ENCODE data around the gene IL4R. TPM values are rescaled to one million over a fixed set of nuclear protein-coding genes. Genes with fewer than 3 reads are reported as not detected.
A peak's percentile ranks its signal among the peaks of the same experiment; 100 is the strongest.
"Not testable (repeated sequence)": the region's sequence is repeated elsewhere in the genome, so short reads cannot be mapped to it uniquely, and the experiment has no call there.

The IL4R gene
- total RNA-seq, 1 donor from 2014 or later = 85.8 TPM

DNA sequence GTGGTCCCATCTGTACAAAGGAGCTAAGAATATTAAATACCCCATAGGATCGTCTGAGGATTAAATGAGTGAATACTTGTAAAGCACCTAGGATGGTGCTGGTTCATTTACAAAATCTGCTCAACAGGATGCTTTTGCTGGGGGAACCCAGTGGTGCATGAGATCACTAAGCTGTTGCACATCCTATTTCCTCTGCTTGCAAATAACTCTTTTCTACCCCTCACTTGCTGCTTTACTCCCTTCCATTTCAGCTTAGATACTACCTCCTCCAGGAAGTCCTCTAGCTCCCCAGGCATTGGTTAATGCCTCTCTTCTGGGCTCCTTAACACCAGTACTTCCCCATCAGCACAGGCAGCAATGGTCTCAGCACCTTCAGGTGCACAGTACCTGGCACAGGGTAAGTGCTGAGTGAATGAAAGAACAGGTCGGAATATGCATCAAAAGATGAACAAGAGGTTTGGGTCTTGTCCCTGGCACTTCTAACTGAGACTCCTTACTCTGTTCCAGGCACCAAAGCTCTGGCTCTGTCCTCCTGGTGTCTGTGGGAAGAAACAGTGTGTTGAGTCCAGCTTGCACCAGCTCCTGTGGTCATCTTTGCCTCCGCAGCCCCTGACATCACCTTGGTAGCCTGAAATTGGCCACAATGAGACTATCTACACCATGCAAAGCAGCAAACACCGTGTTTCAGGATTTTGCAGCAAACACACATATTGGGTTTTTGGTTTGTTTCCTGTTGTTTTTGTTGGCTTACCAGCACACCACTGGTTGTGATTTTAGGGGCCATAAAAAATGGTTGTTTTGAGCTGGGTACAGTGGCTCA, 64.1 kb downstream of the IL4R start:
- peak; percentile 28 for DNase-seq (ENCODE audit: low spot score)

DNA sequence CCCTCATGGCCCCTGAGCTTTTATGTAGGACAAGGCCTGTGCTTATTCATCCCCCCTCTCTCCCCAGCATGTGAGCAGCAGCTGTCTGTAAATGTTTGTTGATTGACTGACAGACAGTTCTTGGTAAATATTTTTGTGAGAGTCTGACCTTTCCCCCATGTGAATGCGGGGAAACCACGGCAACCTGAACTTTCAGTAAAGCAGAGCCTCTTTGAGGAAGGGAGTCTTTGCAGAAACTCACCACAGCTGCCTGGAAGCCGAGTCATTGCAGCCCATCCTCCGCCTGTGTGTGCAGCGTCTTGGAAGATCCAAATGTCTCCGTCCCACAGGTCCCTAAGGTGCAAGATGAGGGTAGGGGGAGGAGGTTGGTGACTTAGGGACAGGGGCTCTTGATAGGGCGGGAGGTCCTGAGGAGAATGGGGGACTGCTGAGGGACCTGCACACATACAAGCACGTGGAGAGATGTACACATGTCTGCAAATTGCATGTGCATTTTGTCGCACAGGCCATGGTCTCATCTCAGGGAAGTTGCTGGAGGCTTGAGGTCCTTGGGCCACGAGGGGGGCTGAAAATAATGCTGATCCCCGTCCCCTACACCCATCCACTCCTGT, 65.2 kb downstream of the IL4R start:
- DNase-seq (ENCODE audit: low spot score) = peak; percentile 68

DNA sequence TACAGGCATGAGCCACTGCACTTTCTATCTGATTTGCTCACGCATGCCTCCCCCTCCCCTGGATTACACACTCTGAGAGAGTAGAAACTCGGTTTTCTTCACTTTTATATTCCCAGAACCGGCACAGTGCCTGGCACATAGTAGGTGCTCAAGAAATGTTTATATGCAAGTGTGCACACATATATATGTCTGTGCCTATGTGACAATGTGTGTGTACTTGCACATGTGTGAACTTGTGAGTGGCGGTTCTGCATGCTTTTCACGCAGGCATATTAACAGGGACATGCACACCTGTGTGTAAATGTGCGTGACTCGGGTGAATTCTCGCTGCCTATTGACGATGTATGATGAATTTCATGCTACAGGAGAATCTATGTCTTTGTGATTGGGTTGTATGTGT, 66.1 kb downstream of the IL4R start:
- peak; percentile 72 for DNase-seq (ENCODE audit: low spot score)

DNA sequence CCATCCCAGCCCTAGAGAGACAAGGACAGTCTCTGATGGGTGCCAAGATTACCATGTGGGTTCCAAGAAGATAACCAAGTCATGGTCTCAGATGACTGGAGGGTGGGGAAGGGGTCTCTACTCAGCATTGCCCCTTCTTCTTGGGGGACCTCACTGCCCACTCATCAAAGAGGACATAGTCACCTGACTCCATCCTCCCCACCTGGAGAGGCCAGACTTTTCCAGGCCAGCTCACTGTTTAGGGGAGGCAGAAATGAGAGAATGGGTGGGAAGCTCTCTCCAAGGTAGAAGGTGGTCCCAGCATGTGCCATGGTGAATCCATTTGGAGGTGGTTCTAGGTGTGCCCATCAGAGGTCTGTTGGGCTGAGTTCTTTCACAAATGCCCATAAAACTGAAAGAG, 67.5 kb downstream of the IL4R start:
- peak; percentile 20 for DNase-seq (ENCODE audit: low spot score)

DNA sequence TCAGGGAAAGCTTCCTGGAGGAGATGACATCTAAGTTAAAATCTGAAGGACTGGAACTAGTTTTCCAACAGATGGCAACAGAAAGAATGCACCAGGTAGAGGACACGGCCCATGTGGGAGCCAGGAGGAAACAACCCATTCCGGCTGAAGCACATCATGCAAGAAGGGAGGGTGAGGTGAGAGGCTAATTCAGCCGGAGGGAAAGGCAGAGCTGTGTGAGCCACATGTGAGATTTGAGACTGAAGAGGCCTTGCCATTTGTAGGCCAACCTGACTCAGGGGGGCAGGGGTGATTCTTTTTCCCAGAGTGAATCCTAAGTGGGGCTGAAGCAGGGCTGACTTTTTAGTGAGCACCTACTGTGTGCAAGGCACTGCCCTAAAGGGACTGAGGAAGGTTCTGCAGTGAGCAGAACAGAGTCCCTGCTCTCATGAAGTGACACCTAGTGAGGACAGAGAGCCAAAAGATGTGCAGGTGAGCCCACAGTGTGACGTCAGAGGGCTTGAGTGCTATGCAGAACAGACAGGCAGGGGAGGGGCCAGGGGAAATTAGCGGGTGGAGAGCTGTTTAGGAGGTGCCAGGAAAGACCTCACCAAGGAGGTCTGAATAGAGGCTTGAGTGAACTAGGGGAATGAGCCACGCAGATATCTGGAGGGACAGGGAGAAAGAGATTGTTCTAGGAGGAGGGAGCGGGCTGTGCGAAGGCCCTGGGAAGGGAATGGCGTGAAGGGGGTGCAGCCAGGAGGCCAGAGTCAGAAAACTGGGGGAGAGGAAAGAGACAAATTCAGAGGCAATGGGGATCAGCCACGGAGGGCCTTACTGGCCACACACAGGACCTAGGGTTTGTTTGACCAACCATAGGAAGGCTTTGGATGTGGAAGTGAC, 68.4 kb downstream of the IL4R start:
- DNase-seq (ENCODE audit: low spot score) = peak; percentile 72

DNA sequence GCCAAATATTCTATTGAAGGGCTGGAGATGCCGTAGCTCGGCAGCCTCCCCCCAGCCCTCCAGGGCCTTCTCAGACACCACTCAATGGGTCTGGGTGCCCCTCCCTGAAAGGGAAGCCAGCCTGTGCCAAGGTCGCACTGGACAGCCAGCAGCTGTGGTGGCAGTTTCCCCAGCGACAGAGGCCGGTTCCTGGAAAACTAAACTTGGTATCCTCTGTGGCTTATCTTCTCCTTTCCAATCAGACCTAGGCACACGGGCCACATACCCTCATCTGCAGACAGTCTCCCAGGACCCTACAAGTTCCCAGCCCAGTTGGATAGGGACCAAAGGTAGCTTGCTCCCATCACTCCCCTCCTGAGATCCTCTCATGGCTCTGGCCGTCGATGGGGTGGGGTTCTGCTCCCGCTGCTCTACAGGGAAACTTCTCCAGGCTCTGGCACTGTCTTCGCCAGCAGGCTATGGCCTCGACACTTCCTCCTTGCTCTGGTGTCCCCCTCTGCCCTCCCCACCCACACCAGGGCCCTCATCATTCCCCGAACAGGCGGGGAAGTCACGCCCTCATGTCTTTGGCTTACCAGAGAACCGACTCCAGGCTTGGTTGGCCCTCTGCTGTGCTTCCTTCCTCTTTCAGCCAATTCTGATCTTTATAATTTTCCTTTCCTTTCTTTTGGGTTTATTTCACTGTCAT, 69.9 kb downstream of the IL4R start:
- DNase-seq (ENCODE audit: low spot score) = peak; percentile 79

DNA sequence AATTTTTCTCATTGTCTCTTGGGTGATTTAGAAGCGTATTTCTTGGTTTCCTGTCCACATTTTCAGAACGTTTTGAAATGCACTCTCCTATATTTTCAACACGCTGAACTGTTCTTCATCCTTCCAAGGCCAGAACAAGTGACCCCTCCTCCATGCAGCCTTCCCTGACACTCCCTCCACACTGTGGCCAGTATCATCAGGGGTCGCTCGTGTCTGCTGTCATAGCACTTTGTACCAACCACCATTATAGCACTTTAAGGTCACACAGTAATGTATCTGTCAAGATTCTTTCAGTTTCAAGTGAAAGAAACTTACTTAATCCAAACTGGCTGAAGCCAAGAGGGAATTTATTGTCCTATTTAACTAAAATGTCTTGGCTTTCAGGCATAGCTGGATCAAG, 70.7 kb downstream of the IL4R start:
- DNase-seq (ENCODE audit: low spot score) = no peak

DNA sequence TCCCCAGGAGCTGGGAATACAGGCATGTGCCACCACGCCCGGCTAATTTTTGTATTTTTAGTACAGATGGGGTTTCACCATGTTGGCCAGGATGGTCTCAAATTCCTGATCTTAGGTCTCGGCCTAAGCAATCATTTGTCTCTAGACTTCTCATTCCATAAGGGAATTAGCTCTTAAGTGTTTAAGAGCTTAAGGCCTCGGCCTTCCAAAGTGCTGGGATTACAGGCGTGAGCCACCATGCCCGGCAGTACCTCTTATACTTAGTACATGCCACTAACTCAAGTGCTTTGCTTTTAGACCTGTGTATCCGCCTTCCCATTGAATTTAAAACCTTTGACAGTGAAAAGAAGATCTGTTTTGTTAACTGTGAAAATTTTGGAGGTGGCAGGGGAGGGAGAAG, 71.6 kb downstream of the IL4R start:
- peak; percentile 24 for DNase-seq (ENCODE audit: low spot score)

DNA sequence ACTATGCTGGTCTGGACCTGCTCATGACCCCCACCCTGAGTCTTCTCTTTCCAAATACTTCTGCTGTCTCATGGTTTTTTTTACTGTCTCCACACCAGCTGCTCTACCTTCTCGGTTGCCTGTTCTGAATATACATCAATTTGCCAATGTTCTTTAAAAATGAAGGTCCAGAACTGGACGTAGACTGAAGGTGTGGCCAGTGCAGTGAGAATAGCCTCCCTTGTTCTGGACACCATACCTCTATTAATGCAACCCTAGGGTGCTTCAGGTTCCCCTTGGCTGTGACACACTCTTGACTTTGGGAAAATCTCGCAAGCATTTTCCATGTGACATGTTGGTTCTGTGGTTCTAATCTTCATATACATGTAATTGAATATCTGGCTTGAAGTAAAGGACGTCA, 72.9 kb downstream of the IL4R start:
- DNase-seq (ENCODE audit: low spot score) = no peak

DNA sequence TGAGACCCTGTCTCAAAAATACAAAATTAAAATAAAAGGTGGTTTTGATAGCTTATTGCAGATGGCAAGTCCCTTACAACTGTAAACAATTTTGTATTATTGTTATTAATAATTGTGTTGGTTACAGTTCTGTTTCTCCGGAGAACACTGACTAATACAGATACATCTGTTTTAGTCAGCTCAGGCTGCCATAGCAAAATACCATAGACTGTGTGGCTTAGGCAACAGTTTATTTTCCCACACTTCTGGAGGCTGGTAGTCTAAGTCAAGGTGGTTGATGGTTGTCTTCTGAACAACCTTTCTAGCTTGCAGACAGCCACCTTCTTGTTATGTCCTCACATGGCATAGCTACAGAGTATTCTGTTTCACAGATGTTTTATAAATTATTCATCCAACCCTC, 74.0 kb downstream of the IL4R start:
- no peak for DNase-seq (ENCODE audit: low spot score)

DNA sequence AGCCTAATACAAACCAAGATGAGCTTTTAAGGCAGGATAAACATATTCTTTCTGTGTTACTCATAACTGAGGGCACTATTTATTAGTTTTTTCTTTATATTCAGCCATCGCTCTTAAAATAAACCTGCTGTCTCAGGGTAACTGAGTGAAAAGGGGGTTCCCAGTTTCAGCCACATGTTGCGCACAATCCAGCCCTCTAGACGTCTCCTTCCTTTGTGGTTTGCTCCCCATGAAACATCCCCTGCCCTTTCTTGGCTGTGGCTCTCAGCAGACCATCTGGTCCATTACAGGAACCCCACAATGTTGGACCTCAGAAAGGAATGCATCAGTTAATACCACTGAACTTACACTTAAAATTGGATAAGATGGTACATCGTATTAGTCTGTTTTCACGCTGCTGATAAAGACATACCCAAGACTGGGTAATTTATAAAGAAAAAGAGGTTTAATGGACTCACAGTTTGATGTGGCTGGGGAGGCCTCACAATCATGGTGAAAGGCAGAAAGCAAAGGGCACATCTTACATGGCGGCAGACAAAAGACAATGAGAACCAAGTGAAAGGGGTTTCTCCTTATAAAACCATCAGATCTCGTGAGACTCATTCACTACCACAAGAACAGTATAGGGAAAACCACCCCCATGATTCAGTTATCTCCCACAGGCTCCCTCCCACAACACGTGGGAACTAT, 75.6 kb downstream of the IL4R start:
- DNase-seq (ENCODE audit: low spot score) = no peak

DNA sequence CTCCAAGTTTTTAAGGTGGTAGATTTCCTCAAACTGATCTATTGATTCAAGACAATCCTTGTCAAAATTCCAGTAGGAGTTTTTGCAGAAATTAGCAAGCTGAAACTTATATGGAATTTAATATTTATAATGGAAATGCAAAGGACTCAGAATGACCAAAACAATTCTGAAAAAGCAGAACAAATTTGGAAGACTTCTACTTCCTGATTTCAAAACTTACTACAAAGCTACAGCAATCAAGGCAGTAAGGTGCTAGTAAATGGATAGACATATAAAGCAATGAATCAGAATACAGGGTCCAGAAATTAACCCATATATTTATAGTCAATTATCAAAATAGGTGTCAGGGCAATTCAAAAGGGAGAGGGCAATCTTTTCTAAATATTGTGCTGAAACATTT, 76.4 kb downstream of the IL4R start:
- DNase-seq (ENCODE audit: low spot score) = no peak

DNA sequence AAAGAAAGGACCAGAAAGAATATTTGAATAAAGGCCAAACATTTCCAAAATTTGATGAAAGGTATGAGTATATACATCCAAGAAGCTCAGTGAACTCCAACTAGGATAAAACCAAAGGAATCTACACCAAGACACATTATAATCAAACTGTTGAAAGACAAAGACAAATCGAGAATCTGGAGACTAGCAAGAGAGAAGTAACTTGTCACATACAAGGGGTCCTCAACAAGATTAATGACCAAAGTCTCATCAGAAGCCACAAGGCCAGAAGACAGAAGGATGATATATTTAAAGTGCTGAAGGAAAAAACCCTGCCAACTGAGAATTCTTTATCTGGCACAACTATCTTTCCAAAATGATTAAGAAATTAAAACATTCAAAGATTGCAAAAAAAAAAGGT, 78.9 kb downstream of the IL4R start:
- no peak for DNase-seq (ENCODE audit: low spot score)

DNA sequence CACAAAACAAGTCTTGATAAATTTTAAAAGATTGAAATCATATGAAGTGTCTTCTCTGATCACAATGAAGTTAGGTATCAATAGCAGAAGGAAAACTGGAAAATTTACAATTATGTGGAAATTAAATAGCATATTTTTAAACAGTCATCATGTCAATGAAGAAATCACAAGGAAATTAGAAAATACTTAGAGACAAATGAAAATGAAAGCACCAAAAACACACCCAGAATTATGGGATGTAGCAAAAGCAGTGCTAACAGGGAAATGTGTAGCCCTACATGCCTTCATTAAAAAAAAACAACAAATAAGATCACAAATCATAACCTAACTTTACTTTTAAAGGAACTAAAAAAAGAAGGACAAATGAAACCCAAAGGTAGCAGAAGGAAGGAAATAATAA, 80.7 kb downstream of the IL4R start:
- DNase-seq (ENCODE audit: low spot score) = no peak

DNA sequence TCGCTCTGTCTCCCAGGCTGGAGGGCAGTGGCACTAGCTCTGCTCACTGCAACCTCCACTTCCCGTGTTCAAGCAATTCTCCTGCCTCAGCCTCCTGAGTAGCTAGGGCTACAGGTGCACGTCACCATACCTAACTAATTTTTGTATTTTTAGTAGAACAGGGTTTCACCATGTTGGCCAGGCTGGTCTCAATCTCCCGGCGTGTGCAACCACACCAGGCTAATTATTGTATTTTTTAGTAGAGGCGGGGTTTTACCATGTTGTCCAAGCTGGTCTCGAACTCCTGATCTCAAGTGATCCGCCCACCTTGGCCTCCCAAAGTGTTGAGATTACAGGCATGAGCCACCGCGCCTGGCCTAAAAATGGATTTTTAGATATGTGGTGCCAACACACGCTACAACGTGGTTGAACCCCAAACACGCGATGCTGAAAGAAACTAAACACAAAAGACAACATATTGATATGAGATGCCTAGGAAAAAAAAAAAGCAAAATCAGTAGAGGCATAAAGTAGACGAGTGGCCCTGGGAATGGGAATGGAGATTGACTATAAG, 84.6 kb downstream of the IL4R start:
- DNase-seq (ENCODE audit: low spot score) = not testable (repeated sequence)

DNA sequence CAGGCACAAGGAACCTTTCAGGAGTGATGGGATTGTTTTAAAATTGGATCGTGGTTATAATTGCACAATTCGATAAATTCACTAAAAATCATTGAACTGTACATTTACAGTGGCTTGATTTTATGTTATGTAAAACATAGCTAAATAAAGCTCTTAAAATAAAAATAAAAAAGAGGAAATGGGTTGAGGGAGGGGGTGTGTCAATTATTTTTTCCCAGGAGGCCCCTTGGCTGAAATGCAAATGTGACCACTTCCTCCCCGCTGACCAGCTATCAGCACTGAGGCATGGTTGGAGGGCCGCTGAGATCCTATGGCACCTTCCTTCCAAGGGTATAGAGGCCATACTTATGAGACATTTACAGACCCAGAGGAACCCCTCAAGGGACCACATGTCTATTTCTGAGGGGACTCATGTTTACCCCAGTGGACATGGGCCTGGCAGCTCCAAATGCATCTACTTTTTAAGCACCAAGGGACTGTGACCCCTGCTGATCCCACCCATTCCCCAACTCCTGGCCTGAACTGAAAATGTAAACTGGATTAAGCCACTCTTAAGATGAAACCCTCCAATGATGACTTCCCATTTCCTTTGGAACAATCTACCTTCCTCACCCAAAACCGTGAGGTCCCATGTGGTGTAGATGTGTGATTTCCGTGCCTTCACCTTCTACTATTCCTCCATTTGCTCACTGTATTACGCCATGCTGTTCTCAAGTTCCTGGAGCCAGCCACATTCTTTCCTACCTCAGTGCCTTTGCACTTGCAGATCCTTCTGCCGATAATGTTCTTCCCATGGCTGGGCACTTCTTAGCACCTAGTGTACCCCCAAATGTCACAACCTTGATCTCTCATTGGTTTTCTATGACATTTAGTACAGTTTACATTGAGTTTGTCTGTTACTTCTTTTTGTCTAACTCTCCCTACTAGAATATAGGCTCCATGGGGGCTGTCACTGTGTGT, 85.4 kb downstream of the IL4R start:
- DNase-seq (ENCODE audit: low spot score) = no peak

DNA sequence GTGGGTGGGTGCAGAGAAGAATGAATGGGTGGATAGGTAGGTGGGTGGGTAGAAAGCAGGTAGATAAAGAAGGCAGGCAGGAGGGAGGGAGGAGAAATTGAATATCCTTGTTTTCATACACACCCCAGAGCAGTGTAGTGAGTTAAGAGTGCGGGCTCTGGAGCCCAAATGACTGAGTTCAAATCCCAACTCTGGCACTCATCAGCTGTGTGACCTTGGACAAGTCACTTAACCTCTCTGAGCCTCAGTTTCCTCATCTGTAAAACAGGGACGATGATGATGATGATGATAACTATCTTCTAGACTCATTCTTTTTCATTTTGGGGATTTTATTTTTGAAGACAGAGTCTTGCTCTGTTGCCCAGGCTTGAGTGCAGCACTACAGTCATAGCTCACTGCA, 86.2 kb downstream of the IL4R start:
- no peak for DNase-seq (ENCODE audit: low spot score)

DNA sequence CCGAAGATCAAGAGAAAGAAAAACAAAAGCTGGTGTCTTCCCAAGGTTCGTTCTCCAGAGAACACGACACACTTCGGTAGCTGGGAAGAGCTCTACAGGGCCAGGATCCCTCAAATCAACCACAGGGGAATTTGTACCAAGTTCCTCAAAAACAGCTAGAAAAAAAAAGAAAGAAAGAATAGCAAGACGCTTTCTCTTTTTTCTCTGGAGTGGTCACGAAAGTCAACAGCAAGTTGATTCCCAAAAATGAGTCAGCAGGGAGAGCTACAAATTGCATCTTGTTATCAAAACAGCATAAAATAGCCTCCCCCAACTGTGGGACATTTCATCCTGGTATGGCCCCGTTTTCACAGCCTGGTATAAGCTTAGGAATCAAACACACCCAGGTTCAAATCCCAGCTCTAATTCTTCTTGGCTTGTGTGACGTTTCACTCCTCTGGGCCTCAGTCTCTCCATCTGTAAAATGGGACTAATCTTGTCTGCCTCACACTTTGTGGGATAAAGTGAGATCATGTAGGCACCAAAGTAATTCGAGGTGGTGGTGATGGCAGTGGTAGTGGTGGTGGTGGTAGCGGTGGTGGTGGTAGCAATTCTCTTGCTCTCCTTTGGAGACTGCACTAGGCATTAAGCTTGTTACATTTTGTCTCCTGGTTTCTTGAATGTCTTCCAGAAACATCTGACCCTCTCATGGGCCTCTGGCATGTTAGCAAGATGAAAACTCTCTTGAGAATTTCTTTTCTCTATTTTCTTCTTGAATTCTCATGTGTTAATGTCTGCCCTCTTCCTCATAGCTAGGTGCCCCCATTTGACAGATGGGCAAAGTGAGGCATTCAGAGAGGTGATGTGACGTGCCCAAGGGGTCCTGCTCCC, 87.2 kb downstream of the IL4R start:
- no peak for DNase-seq (ENCODE audit: low spot score)

Measured in mesenteric fat pad (tissue), 1 donor.